ENCODE results near the gene AACS. TPM values are rescaled to one million over a fixed set of nuclear protein-coding genes. Genes with fewer than 3 reads are reported as not detected.

AACS gene
- total and polyA plus RNA-seq, 2 of the 8 experiments (the other 6 are each of a cell fraction or from before 2014, with no cell fraction given): 51.9 to 52.4 TPM

GRCh38 chr12:125113789-125114188, 48.6 kb downstream of the AACS start:
- H3K56ac ChIP-seq (replicated peaks; ENCODE audit: insufficient read length, low read depth, low read length): no peak overlapping the region
- no peak overlapping the region for H2BK20ac ChIP-seq (ENCODE audit: low read length)
- no peak overlapping the region for H2AK5ac ChIP-seq (ENCODE audit: low read depth, low read length)
- POLR2A ChIA-PET (ENCODE audit: partially characterized antibody): interaction anchor here (1.1 to 1.3 kb wide), 2 partner anchors 14 to 32 kb away, joined by 4 read pairs; no protein-coding TSS in a partner anchor
- H3K23ac ChIP-seq (ENCODE audit: insufficient read length): no peak overlapping the region
- H3K4me3 ChIP-seq (ENCODE audit: extremely low read depth in 1 of 4, insufficient read depth in 2 of 4, low read depth in 3 of 4, low read length in 4 of 4): no peak overlapping the region
- no peak overlapping the region for H4K5ac ChIP-seq (ENCODE audit: insufficient read length, low read depth, low read length)
- no peaks in the 10 kb centered on the region for H4K20me1 ChIP-seq (replicated peaks in 1 of 2; ENCODE audit: control insufficient read depth in 1 of 2, insufficient read depth in 2 of 2, low read length in 2 of 2)
- CTCF ChIA-PET (ENCODE audit: partially characterized antibody): interaction anchor here (1.8 kb wide), 1 partner anchor 9 kb away, joined by 7 read pairs; no protein-coding TSS in a partner anchor
- no peak overlapping the region for H3K18ac ChIP-seq (ENCODE audit: extremely low read depth, low read length)
- no peaks in the 10 kb centered on the region for H3K23me2 ChIP-seq (ENCODE audit: low read depth, low read length)
- no peak overlapping the region for H3K4ac ChIP-seq (replicated peaks; ENCODE audit: insufficient read length, low read depth, low read length)
- no peak overlapping the region; the same call in 1 of the 2 replicates for H2BK5ac ChIP-seq (ENCODE audit: low read depth, low read length)
- no peak overlapping the region for H4K91ac ChIP-seq (replicated peaks; ENCODE audit: insufficient read length, low read length)
- H3K36me3 ChIP-seq (ENCODE audit: control insufficient read depth in 2 of 4, insufficient read depth in 4 of 4, low read length in 3 of 4): peaks cover 10 to 42% (median 15%) of the 10 kb centered on the region in 4 experiments; a peak in 6 of 8 replicates
- H3K79me1 ChIP-seq (ENCODE audit: low read depth, low read length): no peaks in the 10 kb centered on the region; the same call in 1 of the 2 replicates
- H3K4me1 ChIP-seq (replicated peaks in 1 of 4; ENCODE audit: control insufficient read depth in 3 of 4, insufficient read depth in 4 of 4, low read length in 3 of 4): no peaks in the 10 kb centered on the region
- H2AFZ ChIP-seq (ENCODE audit: low read length): no peak overlapping the region
- H3K79me2 ChIP-seq (ENCODE audit: control insufficient read depth in 1 of 2, insufficient read depth in 2 of 2, low read length in 2 of 2): no peaks in the 10 kb centered on the region
- no peak overlapping the region for H3K14ac ChIP-seq (ENCODE audit: insufficient read length)
- no peak overlapping the region for H2BK120ac ChIP-seq (replicated peaks; ENCODE audit: low read depth, low read length)
- FAIRE-seq (no peak), DNase-seq (ENCODE audit: low read depth in 1 of 2, low spot score in 2 of 2) (no peak)
- H3K27me3 ChIP-seq (replicated peaks in 1 of 4; ENCODE audit: control insufficient read depth in 3 of 4, extremely low read depth in 1 of 4, insufficient read depth in 3 of 4, low read length in 3 of 4): no peaks in the 10 kb centered on the region
- no peak overlapping the region for H3K4me2 ChIP-seq (ENCODE audit: insufficient read depth in 1 of 2, low read depth in 2 of 2, low read length in 2 of 2)
- H3K9ac ChIP-seq (replicated peaks in 1 of 4; ENCODE audit: extremely low read depth in 1 of 4, low read depth in 3 of 4, low read length in 3 of 4): no peak overlapping the region
- H3K9me3 ChIP-seq (ENCODE audit: insufficient read depth in 2 of 2, low read depth in 1 of 2, low read length in 1 of 2): no peaks in the 10 kb centered on the region
- no peak overlapping the region for H2BK15ac ChIP-seq (ENCODE audit: low read length)
- peak overlapping the region; percentile 23; the same call in 1 of the 2 replicates for H4K8ac ChIP-seq (ENCODE audit: extremely low read depth, insufficient read depth, low read length)
- H3K27ac ChIP-seq (ENCODE audit: low read depth, low read length): no peak overlapping the region; the same call in 1 of the 2 replicates
- WGBS, 2 experiments (ENCODE audit: extremely low coverage in 1 of 2, insufficient coverage in 1 of 2, insufficient read length in 1 of 2, insufficient replicate concordance in 2 of 2, low coverage in 1 of 2, low lambda C conversion rate in 2 of 2, missing lambda C conversion rate in 1 of 2): 79% methylated on average over 9 of the region's 9 CpGs; no CpG with 5 or more reads in 1 of the 2 experiments
- no peak for TF ChIP-seq HDAC2 (IDR thresholded peaks at IDR 0.05; ENCODE audit: borderline replicate concordance in 1 of 2, low read depth in 2 of 2, low read length in 2 of 2)
- no peak for TF ChIP-seq POLR2A (IDR thresholded peaks at IDR 0.05; ENCODE audit: control extremely low read depth in 1 of 2, low read depth in 2 of 2, low read length in 2 of 2)
- TF ChIP-seq BACH1 (IDR thresholded peaks at IDR 0.05; ENCODE audit: low read length): no peak
- no peak for TF ChIP-seq POLR2AphosphoS5 (IDR thresholded peaks at IDR 0.05; ENCODE audit: low read depth, low read length)
- TF ChIP-seq SP4 (IDR thresholded peaks at IDR 0.05; ENCODE audit: low read length): no peak
- TF ChIP-seq CBX8 (IDR thresholded peaks at IDR 0.05; ENCODE audit: borderline replicate concordance, low read depth, low read length): no peak
- TF ChIP-seq SP1 (IDR thresholded peaks at IDR 0.05; ENCODE audit: low read depth, low read length): no peak
- no peak for TF ChIP-seq RXRA (IDR thresholded peaks at IDR 0.05; ENCODE audit: insufficient read depth, low read depth, low read length)
- no peak for TF ChIP-seq ATF2 (IDR thresholded peaks at IDR 0.05; ENCODE audit: low read length)
- TF ChIP-seq RAD21 (IDR thresholded peaks at IDR 0.05 in 1 of 2, conservative IDR thresholded peaks at IDR 0.05 in 1 of 2; ENCODE audit: low read depth in 2 of 2, low read length in 2 of 2): no peak
- TF ChIP-seq JUND (IDR thresholded peaks at IDR 0.05; ENCODE audit: low read length): no peak
- H2BK12ac ChIP-seq (ENCODE audit: low read depth, low read length): no peak overlapping the region

Measured in H1 (cell line).